GM21360 (cell line): Measurements from ENCODE around the gene PCP2.
A peak's percentile ranks its signal among the peaks of the same experiment; 100 is the strongest.

Experiments
- ATAC-seq: cut with Tn5 transposase; IDR thresholded peaks from one replicate; pipeline ENCODE4 v1.9.1; 2021; ENCODE audit warnings: mild to moderate bottlenecking, moderate library complexity; ENCODE audit not compliant: unreplicated experiment

PCP2 gene

DNA sequence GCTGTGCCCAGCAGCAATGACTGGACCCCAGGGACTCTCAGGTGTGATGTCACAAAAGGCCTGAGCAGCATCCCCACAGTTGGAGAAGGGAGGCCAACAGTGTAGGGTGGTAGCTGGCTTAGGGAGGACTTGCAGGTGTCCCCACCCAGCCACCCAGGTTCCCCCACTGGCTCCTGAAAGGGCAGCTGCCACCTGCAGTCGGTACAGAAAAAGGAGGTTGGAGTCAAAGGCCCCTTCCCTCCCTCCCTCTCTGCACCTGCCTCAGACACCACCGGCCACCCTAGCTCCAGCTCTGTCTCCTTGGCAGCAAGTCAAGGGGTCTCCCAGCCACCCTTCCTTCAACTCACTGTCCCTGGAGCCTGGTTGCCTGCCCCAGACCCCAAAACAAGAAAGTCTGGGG lies at the start of gene PCP2:
Gene PCP2 (minus strand): TSS at position 22 of the 400 bp plus-strand sequence. CDS start 262 bp downstream, outside the sequence.
- ATAC-seq: no peak

- ATAC-seq: no peak
These were observed 48.8 kb upstream of the PCP2 start for GRCh38 chr19:7682175-7682855.

DNA sequence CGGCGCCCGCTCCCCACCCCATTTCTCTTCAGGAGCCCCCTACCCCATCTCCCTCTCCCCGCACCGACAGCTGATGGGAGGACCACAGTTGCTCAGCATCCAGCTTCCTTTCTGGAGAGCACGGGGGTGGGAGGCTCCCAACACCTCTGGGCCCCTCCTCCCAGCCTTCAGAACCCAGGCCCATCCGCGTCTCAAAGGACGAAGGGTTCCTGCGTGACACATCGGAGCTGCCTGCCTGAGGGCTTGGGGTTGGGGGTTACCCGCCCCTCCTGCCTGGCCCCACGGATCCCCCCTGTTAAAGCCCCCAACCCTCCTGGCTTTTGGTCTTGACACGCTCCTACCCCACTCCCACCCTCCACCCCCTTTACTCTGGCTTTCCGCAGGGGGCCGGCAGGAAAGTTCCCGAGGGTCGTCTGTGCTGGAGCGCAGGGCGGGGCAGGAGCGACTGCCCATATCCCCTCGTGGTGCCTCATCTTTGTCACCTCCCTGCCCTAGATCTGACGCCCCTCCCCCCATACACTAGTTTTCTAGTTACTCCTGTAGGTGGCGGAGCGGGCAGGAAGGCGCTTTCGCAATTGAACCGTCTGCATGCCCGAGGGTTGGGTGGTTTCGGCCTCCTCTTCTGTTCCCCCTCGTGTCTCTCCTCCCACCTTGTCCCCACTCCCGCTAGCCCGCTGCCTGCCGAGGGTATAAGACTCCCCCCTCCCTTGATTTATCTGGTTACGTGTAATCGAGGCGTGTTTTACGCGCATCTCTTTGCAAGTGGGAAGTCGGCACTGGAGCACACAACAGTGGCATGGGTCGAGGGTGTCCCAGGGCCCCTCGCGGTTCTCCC lies 48.0 kb upstream of the PCP2 start:
- ATAC-seq: peak; percentile 26

GRCh38 chr19:7680606-7681339 lies 47.3 kb upstream of the PCP2 start, which contains the start of gene TRAPPC5:
Gene TRAPPC5, plus strand, starts transcription at chr19:7680833. Its CDS starts 1,421 bp downstream, at chr19:7682254.
- ATAC-seq: peak; percentile 44

GRCh38 chr19:7679771-7680605 lies 46.5 kb upstream of the PCP2 start:
- no peak for ATAC-seq

- no peak for ATAC-seq
These were observed 45.6 kb upstream of the PCP2 start for GRCh38 chr19:7678971-7679751.

DNA sequence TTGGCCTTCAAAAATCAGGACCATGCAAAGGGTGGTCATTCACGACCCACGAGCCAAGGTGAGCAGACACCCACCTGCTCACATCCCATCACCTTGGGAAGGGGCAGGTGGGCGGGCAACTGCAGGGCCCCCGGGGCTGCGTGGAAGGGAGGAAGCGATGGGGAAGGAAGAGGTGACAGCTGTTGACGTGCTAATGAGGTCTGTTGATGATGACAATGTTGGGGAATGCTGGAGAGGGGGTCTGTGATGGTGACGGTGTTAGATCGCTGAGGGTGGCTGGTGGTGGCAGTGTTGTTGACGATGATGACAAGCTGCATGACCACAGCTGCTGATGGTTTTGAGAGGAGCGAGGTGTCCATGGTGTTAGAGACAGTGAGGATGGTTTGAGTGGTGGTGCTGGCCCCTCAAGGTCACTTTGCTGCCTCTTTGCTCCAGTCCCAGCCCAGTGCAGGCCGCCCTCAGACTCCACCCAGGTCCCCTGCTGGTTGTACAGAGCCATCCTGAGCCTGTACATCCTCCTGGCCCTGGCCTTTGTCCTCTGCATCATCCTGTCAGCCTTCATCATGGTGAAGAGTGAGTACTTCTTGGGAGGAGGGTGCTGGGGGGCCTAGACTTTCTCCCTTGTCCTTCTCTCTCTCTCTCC lies 44.3 kb upstream of the PCP2 start:
- ATAC-seq: no peak

GRCh38 chr19:7676854-7677253 lies 43.3 kb upstream of the PCP2 start, which contains the start of gene MCEMP1:
Gene MCEMP1, plus strand, starts transcription at chr19:7677090. Its CDS starts 31 bp downstream, at chr19:7677121.
- ATAC-seq: no peak

DNA sequence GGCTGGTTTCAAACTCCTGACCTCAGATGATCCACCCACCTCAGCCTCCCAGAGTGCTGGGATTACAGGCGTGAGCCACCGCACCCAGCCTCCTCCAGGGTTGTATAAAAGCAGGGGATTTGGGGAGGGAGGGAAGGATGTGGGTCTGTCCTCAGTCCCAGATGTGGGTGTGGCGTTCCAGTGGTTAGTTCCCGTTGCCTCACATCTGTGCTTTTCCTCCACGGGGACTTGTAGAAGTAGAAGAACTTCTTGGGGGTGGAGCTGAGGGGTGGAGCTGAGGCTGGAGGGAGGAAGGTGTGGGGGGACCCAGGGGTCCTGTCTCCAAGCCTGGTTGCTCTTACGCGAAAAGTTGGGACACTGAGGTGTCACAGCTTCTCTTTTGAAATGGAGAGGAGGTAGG lies 42.9 kb upstream of the PCP2 start:
- ATAC-seq: no peak

- ATAC-seq: no peak
These were observed 40.8 kb upstream of the PCP2 start for GRCh38 chr19:7674010-7675005.

GRCh38 chr19:7672522-7672921 lies 39.0 kb upstream of the PCP2 start:
- ATAC-seq: no peak

- ATAC-seq: no peak
These were observed 37.3 kb upstream of the PCP2 start for GRCh38 chr19:7670790-7671189.

GRCh38 chr19:7670150-7670783 lies 36.7 kb upstream of the PCP2 start:
- ATAC-seq: no peak

DNA sequence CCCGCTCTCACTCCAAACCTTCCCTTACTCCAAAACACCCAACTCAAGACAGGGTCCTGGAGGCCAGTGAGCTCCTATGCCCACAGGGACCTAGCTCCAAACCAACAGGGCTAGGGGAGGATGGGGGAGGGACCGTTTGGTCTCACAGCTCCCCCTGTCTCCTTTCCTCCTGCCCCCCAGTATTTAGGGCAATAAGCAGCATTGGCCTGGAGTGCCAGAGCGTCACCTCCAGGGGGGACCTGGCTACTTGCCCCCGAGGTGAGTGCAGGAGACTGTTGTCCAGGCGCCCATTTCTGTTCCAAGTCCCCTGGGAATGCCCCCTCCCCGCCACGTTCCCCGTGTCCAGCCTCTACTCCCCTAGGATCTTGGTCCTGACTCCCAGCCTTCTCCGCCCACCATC lies 36.1 kb upstream of the PCP2 start:
- no peak for ATAC-seq

DNA sequence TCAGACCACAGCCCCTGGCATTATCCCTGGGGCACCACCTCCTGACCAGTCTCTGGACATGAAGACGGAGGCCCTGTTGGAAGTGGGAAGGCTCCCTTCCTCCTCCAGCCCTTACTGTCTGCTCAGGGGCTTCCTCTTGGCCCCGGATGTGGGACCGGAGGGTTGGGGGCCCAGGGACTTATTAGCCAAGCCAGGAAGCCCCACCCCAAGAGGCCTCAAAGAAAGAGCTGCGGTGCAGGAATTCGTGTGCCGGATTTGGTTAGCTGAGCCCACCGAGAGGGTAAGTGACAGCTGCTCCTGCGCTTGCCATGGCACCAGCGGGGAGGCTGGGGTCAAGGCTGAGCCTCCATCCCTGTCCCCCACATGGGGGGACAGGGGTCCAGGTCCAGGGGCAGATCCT lies 35.3 kb upstream of the PCP2 start, which contains the start of gene RETN:
Gene RETN (plus strand): TSS at position 208 of the 400 bp plus-strand sequence. CDS start 278 bp downstream, outside the sequence.
- no peak for ATAC-seq

DNA sequence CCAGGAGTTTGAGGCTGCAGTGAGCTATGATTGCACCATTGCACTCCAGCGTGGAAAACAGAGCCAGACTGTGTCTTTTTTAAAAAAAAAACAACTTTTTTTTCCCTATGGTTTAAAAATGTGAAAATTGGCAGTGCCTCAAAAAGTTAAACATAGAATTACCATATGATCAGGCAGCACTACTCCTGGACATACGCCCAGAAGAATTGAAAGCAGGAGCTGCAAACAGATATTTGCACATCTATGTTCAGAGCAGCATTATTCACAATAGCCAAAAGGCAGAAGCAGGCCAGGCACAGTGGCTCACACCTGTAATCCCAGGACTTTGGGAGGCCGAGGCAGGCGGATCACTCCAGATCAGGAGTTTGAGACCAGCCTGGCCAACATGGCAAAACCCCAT lies 31.6 kb upstream of the PCP2 start:
- ATAC-seq: no peak

GRCh38 chr19:7663706-7664105 lies 30.2 kb upstream of the PCP2 start:
- no peak for ATAC-seq
